ENCODE measurements around the gene ATP8B3.

ATP8B3 gene

DNA sequence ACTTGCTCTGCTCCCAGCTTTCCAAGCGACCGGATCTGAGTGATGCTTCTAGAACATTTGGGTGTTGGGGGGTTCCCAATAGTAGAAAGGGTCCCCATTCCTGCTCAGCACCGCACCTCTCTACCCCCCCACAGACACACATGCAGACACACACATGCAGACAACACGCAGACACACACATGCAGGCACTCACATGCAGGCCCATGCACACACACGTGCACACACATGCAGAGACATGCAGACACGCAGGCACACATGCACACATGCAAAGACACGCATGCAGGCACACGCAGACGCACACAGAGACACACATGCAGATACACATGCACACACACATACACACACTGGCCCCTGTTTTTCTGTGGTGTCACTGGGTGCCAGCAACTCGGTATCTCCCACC, 34.9 kb downstream of the ATP8B3 start:
- H3K36me3 ChIP-seq (ENCODE audit: control insufficient read depth, insufficient read depth, low read length): no peaks in the 10 kb centered on the region
- H3K4me3 ChIP-seq (ENCODE audit: low read length): no peak overlapping the region
- H3K27me3 ChIP-seq (ENCODE audit: control insufficient read depth, insufficient read depth, low read length): peaks cover 40% of the 10 kb centered on the region
- DNase-seq (ENCODE audit: low read depth, low spot score): no peak
- peaks cover 1% of the 10 kb centered on the region; the same call in 1 of the 2 replicates for H3K4me1 ChIP-seq (ENCODE audit: control insufficient read depth, insufficient read depth, low read length)
- H3K9me3 ChIP-seq (ENCODE audit: control insufficient read depth, insufficient read depth, low read length): no peaks in the 10 kb centered on the region
- WGBS (ENCODE audit: insufficient coverage, insufficient read length): no CpG with 5 or more reads among the region's 10 CpGs
- H3K27ac ChIP-seq (ENCODE audit: low read length): no peak overlapping the region

DNA sequence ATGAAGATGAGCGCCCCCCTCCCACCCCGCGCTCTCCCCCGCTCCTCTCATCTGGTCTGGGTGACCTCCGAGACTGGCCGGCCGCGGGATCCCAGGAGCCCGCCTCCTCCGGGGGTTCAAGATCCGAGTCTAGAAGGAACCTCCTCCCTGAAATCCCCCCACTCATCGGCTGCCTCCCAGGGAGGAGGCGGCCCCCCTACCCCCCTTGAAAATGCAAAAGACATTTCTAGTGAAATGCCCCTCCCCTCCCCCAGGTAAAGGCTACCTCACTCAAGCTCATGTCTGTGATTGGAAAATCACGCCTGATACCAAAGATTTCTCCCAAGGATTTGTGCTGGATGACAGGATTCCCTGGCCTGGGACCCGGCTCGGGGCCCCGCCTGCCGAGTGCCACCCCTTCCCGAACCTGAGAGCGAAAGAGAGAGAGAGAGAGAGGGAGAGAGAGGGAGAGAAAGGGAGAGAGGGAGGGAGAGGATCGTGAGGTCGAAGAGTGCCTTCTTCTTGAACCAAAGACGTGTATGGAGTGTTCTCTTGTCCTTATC, 35.4 kb downstream of the ATP8B3 start:
- Histone ChIP-seq H3K36me3 (ENCODE audit: control insufficient read depth, insufficient read depth, low read length) (no peaks in the 10 kb centered on the region), H3K27me3 (ENCODE audit: control insufficient read depth, insufficient read depth, low read length) (peaks cover 40% of the 10 kb centered on the region), H3K4me1 (ENCODE audit: control insufficient read depth, insufficient read depth, low read length) (peaks cover 1% of the 10 kb centered on the region; the same call in 1 of the 2 replicates), H3K9me3 (ENCODE audit: control insufficient read depth, insufficient read depth, low read length) (no peaks in the 10 kb centered on the region), H3K27ac (ENCODE audit: low read length) (no peak overlapping the region), H3K4me3 (ENCODE audit: low read length) (no peak overlapping the region)
- no peak for DNase-seq (ENCODE audit: low read depth, low spot score)
- WGBS (ENCODE audit: insufficient coverage, insufficient read length): no CpG with 5 or more reads among the region's 23 CpGs

DNA sequence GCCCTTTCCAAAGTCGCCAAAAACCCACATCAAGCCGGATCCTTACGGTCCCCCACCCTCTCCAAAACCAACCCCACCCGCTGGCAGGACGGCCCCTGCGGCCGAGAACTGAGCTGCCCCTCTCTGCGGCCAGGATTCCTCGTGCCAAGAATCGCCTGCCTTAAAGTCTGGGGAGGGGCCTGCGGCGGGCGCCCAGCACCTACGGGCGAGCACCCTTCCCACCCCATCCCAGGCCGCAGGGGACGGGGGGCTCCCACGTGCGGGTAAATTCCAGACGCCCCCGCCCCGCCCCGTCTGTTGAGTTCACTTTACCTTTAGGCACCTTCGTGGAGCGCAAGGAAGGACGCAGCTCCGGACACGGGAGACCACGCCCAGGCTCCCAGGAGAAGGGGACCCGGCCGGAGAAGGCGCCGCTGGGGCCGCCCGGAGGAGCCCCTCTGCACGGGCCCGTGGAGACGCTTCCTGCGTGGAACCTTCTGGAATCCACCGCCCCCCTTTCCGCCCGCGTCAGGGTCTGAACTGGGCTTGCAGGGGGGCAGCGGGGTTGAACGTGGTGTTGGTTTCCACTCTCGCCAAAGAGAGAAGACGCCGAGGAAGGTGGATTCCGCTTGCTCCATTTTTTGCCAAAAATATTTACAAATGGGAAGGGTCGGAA, 36.0 kb downstream of the ATP8B3 start:
- no peak overlapping the region for H3K27ac ChIP-seq (ENCODE audit: low read length)
- WGBS (ENCODE audit: insufficient coverage, insufficient read length): no CpG with 5 or more reads among the region's 50 CpGs
- peaks cover 1% of the 10 kb centered on the region; the same call in 1 of the 2 replicates for H3K4me1 ChIP-seq (ENCODE audit: control insufficient read depth, insufficient read depth, low read length)
- H3K4me3 ChIP-seq (ENCODE audit: low read length): peak overlapping the region; percentile 15; the same call in 1 of the 2 replicates
- no peak for DNase-seq (ENCODE audit: low read depth, low spot score)
- H3K36me3 ChIP-seq (ENCODE audit: control insufficient read depth, insufficient read depth, low read length): no peaks in the 10 kb centered on the region
- no peaks in the 10 kb centered on the region for H3K9me3 ChIP-seq (ENCODE audit: control insufficient read depth, insufficient read depth, low read length)
- H3K27me3 ChIP-seq (ENCODE audit: control insufficient read depth, insufficient read depth, low read length): peaks cover 40% of the 10 kb centered on the region

DNA sequence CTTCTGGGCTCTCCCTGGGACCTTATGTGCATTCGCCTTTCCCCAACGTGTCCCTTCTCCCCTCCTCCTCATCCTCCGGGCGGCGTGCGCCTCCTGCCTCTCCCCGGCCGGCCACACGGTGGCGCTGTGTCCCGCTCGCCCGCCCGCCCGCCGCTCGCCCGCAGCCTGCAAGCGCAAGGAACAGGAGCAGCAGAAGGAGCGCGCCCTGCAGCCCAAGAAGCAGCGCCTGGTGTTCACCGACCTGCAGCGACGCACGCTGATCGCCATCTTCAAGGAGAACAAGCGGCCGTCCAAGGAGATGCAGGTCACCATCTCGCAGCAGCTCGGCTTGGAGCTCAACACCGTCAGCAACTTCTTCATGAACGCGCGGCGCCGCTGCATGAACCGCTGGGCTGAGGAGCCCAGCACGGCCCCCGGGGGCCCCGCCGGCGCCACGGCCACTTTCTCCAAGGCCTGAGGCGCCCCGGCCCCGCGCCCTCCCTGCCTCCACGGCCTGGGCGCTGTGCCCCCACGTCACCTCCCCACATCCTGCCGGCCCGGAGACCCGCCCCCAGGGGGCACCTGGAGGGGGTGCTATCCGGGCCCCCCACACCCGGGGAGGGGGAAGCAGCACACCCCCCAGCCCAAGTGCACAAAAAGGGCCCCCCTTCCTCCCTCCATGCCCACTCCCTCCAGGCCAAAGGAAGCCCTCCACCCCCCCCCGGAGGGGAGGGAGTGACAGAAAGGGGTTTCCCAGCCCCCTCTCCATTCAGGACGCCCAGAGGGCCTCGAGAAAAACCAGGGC, 36.9 kb downstream of the ATP8B3 start:
- H3K27ac ChIP-seq (ENCODE audit: low read length): no peak overlapping the region
- no CpG with 5 or more reads among the region's 59 CpGs for WGBS (ENCODE audit: insufficient coverage, insufficient read length)
- DNase-seq (ENCODE audit: low read depth, low spot score): no peak
- H3K27me3 ChIP-seq (ENCODE audit: control insufficient read depth, insufficient read depth, low read length): peaks cover 40% of the 10 kb centered on the region
- no peaks in the 10 kb centered on the region for H3K9me3 ChIP-seq (ENCODE audit: control insufficient read depth, insufficient read depth, low read length)
- H3K4me3 ChIP-seq (ENCODE audit: low read length): peak overlapping the region; percentile 14; the same call in 1 of the 2 replicates
- H3K4me1 ChIP-seq (ENCODE audit: control insufficient read depth, insufficient read depth, low read length): peaks cover 1% of the 10 kb centered on the region; the same call in 1 of the 2 replicates
- no peaks in the 10 kb centered on the region for H3K36me3 ChIP-seq (ENCODE audit: control insufficient read depth, insufficient read depth, low read length)

DNA sequence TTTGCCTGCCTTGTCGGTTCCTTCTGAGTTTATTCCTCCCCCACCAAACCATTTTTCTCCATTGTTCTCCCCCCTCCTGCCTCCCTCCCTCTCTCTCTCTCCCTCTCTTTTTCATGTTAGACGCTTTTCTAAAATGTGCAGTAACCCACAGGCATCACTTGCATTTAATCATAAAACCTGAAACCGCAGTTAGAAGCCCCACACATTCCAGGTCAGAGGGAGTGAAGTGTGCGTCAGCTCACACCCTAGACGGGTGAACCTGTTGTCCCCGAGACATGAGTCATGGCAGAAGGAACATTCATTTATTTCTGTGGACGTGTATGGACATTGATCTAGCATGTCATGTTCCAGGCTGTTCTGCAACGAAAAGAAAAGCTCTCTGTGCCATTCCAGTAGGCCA, 38.9 kb downstream of the ATP8B3 start:
- WGBS (ENCODE audit: insufficient coverage, insufficient read length): no CpG with 5 or more reads among the region's 8 CpGs

DNA sequence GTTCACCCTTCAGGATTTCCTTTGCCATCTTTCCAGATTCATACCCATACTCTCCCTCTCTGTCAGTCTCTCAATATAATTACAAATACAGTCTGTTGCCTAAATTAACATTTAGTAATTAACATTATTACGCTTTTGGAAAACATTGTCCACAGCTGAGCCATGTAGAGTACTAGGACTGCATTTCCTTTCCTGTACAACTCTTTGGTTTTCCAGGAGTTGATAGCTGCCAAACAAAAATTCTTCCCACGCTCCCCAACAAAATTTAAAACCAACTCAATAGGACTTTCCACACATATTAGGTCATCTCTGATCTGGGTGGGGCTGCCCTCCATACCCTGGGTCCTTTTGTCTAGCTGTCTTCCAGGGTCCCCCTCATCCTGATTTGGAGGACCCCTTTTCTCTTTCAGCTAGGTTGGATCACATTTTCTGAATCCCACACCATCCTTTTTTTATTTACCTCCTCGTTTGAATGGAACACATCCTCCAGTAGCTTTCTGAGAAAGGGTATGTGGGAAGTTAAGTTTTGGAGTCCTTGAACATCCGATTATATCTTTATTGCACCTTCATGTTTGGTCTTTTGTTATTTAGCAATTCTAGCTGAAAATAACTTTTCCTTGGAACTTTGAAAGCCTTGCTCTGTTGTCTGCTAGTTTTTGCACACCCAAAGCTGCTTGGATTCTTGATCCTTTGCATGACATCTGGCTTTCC, 41.1 kb downstream of the ATP8B3 start:
- Histone ChIP-seq H3K9me3 (ENCODE audit: control insufficient read depth, insufficient read depth, low read length) (no peaks in the 10 kb centered on the region), H3K36me3 (ENCODE audit: control insufficient read depth, insufficient read depth, low read length) (no peaks in the 10 kb centered on the region), H3K27me3 (ENCODE audit: control insufficient read depth, insufficient read depth, low read length) (peaks cover 32% of the 10 kb centered on the region), H3K4me3 (ENCODE audit: low read length) (no peak overlapping the region), H3K27ac (ENCODE audit: low read length) (no peak overlapping the region), H3K4me1 (ENCODE audit: control insufficient read depth, insufficient read depth, low read length) (peaks cover 7% of the 10 kb centered on the region)
- DNase-seq (ENCODE audit: low read depth, low spot score): no peak
- WGBS (ENCODE audit: insufficient coverage, insufficient read length): 100% methylated on average over 1 of the region's 4 CpGs

More for the DNA sequence above, 38.9 kb downstream of the ATP8B3 start:
- Histone ChIP-seq H3K27ac (ENCODE audit: low read length) (no peak overlapping the region), H3K36me3 (ENCODE audit: control insufficient read depth, insufficient read depth, low read length) (no peaks in the 10 kb centered on the region), H3K27me3 (ENCODE audit: control insufficient read depth, insufficient read depth, low read length) (peaks cover 29% of the 10 kb centered on the region), H3K4me1 (ENCODE audit: control insufficient read depth, insufficient read depth, low read length) (peaks cover 1% of the 10 kb centered on the region; the same call in 1 of the 2 replicates), H3K4me3 (ENCODE audit: low read length) (no peak overlapping the region), H3K9me3 (ENCODE audit: control insufficient read depth, insufficient read depth, low read length) (no peaks in the 10 kb centered on the region)
- DNase-seq (ENCODE audit: low read depth, low spot score): no peak

DNA sequence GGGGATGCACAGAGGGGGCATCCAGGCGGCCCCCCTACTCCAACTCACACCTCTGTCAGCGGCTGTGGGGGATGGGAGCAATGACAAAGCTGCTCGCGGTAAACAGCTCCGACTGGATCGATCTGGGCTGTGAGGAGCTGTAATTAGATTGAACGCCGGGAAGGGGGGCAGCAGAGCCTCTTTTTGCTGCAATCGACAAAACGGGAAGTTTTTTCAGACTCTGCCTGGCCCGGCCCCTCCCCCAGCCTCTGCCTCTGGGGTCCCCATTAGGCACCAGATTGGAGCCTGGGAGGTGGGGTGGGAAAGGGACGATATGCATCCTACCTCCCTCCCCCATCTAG, 42.5 kb downstream of the ATP8B3 start:
- no peak overlapping the region for H3K4me3 ChIP-seq (ENCODE audit: low read length)
- WGBS (ENCODE audit: insufficient coverage, insufficient read length): no CpG with 5 or more reads among the region's 12 CpGs
- H3K4me1 ChIP-seq (ENCODE audit: control insufficient read depth, insufficient read depth, low read length): peaks cover 9% of the 10 kb centered on the region
- no peaks in the 10 kb centered on the region for H3K9me3 ChIP-seq (ENCODE audit: control insufficient read depth, insufficient read depth, low read length)
- H3K27ac ChIP-seq (ENCODE audit: low read length): no peak overlapping the region
- H3K27me3 ChIP-seq (ENCODE audit: control insufficient read depth, insufficient read depth, low read length): peaks cover 42% of the 10 kb centered on the region
- no peaks in the 10 kb centered on the region for H3K36me3 ChIP-seq (ENCODE audit: control insufficient read depth, insufficient read depth, low read length)
- no peak for DNase-seq (ENCODE audit: low read depth, low spot score)

DNA sequence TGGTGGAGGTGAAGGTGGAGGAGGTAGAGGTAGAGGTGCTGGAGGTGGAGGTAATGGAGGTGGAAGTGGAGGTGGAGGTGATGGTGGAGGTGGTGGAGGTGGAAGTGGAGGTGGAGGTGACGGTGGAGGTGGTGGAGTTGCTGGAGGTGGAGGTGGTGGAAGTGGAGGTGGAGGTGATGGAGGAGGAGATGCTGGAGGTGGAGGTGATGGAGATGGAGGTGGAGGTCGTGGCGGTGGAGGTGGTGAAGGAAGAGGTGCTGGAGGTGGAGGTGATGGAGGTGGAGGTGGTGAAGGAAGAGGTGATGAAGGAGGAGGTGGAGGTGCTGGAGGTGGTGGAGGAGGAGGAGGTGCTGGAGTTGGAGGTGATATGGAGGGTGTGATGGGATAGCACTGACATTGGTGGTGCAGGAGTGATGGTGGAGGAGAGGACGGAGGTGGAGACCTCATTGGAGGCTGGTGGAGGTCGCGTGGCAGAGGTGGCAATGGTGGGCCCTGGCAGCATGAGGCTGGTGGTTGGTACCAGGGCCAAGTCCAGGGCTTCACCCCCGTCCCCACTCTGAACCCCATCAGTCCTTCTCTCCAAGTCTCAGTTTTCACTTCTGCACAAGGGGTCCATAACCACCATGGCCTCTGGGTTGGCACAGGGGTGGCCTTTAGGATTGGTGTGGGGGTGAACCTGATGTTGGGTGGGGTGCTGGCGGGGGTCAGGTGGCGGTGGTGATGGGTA, 43.0 kb downstream of the ATP8B3 start:
- Histone ChIP-seq H3K4me3 (ENCODE audit: low read length) (no peak overlapping the region), H3K27ac (ENCODE audit: low read length) (no peak overlapping the region), H3K9me3 (ENCODE audit: control insufficient read depth, insufficient read depth, low read length) (no peaks in the 10 kb centered on the region), H3K36me3 (ENCODE audit: control insufficient read depth, insufficient read depth, low read length) (no peaks in the 10 kb centered on the region), H3K4me1 (ENCODE audit: control insufficient read depth, insufficient read depth, low read length) (peaks cover 9% of the 10 kb centered on the region), H3K27me3 (ENCODE audit: control insufficient read depth, insufficient read depth, low read length) (peaks cover 44% of the 10 kb centered on the region)
- WGBS (ENCODE audit: insufficient coverage, insufficient read length): no CpG with 5 or more reads among the region's 9 CpGs
- DNase-seq (ENCODE audit: low read depth, low spot score): no peak

DNA sequence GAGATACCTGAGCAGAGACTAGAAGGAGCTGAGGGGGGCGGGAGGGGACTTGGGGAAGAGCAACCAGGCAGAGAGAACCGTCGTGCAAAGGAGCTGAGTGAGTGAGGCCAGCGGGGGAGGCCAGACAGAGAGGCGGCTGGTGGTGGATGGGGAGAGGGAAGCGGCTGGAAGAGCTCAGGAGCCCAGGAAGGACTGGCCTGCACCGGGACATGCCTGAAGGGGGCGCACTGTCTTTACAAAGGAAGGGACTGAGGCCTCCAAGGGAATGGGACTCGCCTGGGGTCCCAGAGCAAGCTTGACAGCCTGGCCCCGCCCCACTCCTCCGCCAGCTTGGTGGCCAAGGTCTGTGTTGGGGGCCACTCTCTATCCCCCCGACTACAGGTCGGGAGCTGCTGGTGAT, 43.8 kb downstream of the ATP8B3 start:
- Histone ChIP-seq H3K4me3 (ENCODE audit: low read length) (no peak overlapping the region), H3K4me1 (ENCODE audit: control insufficient read depth, insufficient read depth, low read length) (peaks cover 9% of the 10 kb centered on the region), H3K27me3 (ENCODE audit: control insufficient read depth, insufficient read depth, low read length) (peaks cover 48% of the 10 kb centered on the region), H3K36me3 (ENCODE audit: control insufficient read depth, insufficient read depth, low read length) (no peaks in the 10 kb centered on the region), H3K27ac (ENCODE audit: low read length) (no peak overlapping the region), H3K9me3 (ENCODE audit: control insufficient read depth, insufficient read depth, low read length) (no peaks in the 10 kb centered on the region)
- DNase-seq (ENCODE audit: low read depth, low spot score): no peak
- WGBS (ENCODE audit: insufficient coverage, insufficient read length): no CpG with 5 or more reads among the region's 13 CpGs

DNA sequence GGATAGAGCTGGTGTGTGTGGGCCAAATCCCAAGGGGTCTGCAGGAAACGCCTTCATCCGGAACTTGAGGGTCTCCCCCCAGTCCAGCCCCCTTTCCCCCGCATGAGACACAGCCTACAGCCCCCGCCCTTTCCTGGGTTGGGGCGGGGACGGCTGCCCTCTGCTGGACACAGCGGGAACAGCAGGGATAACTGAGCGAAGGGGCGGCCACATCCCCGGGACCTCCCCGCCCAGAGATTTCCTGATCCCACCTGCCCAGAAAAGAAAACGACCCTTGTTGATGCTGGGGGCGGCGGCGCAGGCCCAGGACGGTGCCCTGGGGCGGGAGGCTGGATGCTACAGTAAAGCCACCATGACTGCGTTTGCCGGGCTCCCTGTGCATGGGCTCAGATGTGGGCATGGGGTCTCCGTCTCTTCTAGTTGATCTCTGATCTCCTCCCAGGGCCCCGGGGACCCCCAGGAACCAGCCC, 44.6 kb downstream of the ATP8B3 start:
- peaks cover 9% of the 10 kb centered on the region for H3K4me1 ChIP-seq (ENCODE audit: control insufficient read depth, insufficient read depth, low read length)
- no peak overlapping the region for H3K27ac ChIP-seq (ENCODE audit: low read length)
- no peaks in the 10 kb centered on the region for H3K36me3 ChIP-seq (ENCODE audit: control insufficient read depth, insufficient read depth, low read length)
- DNase-seq (ENCODE audit: low read depth, low spot score): no peak
- no peaks in the 10 kb centered on the region for H3K9me3 ChIP-seq (ENCODE audit: control insufficient read depth, insufficient read depth, low read length)
- no peak overlapping the region for H3K4me3 ChIP-seq (ENCODE audit: low read length)
- WGBS (ENCODE audit: insufficient coverage, insufficient read length): no CpG with 5 or more reads among the region's 21 CpGs
- H3K27me3 ChIP-seq (ENCODE audit: control insufficient read depth, insufficient read depth, low read length): peaks cover 54% of the 10 kb centered on the region

All from iPS DF 6.9 (cell line).